Uterus (tissue), 2 donors: ENCODE measurements around the gene L1CAM.

Source experiments
- POLR2A ChIP-seq, 2 donors: fragments of 450-650 bp; IDR thresholded peaks; one replicate each; pipeline ENCODE4 v1.6.1; 2016; ENCODE audit warnings: antibody characterized with exemption in 2 of 2, mild to moderate bottlenecking in 1 of 2, moderate library complexity in 1 of 2
- TF ChIP-seq, protein P1 (sequence below), 4 experiments: fragments of 200-600 bp in 2 of 4; fragments of 450-650 bp in 2 of 4; sonication (generic) in 2 of 4; IDR thresholded peaks; one replicate each; pipeline ENCODE4 v1.5.1; 2016 to 2019; ENCODE audit warnings: antibody characterized with exemption in 4 of 4, mild to moderate bottlenecking in 2 of 4, moderate library complexity in 1 of 4

DNA sequence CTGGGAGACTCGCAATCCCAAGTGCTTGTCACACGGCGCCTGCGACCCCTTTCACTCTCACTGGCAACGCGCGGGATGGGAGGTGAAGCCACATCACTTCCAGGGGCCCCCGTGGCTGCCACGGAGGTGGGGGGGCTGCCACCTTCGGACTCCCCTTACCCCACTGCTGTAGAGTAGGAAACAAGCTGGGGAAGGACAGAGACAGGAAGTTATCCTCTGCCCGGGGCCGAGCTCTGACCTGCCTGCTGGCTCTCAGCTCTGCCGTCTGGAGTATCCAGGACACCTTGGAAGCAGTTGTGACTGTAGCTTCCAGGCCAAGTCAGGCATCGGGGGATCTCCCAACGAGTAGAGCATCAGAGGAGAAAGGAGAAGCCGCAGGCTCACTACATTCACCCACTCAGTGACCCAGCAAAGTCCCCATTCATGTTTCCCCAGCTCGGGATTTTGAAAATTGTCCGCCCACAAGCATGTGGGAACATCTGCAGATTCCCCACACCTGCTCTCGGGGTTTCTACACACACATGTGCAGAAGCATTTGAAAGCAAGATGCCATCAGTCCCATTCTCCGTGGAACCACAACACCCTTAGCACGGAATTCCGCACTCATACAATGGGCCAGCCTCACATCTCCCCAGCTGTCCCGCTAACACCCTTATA is 66.5 kb downstream of the L1CAM start:
- TF ChIP-seq, protein P1, sequence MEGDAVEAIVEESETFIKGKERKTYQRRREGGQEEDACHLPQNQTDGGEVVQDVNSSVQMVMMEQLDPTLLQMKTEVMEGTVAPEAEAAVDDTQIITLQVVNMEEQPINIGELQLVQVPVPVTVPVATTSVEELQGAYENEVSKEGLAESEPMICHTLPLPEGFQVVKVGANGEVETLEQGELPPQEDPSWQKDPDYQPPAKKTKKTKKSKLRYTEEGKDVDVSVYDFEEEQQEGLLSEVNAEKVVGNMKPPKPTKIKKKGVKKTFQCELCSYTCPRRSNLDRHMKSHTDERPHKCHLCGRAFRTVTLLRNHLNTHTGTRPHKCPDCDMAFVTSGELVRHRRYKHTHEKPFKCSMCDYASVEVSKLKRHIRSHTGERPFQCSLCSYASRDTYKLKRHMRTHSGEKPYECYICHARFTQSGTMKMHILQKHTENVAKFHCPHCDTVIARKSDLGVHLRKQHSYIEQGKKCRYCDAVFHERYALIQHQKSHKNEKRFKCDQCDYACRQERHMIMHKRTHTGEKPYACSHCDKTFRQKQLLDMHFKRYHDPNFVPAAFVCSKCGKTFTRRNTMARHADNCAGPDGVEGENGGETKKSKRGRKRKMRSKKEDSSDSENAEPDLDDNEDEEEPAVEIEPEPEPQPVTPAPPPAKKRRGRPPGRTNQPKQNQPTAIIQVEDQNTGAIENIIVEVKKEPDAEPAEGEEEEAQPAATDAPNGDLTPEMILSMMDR (IDR thresholded peaks at IDR 0.05): no peak
- no peak for TF ChIP-seq POLR2A (IDR thresholded peaks at IDR 0.05)
